WTC11 (cell line): Measurements from ENCODE around the gene PKNOX1. TPM values are rescaled to one million over a fixed set of nuclear protein-coding genes. Genes with fewer than 3 reads are reported as not detected.
"Not testable (repeated sequence)": the region's sequence is repeated elsewhere in the genome, so short reads cannot be mapped to it uniquely, and the experiment has no call there.

Experiments
- ATAC-seq: fragments of 200-7000 bp; cut with Tn5 transposase; 2 replicates; pipeline ENCODE4 v1.10.0; 2021; ENCODE audit warnings: mild to moderate bottlenecking, moderate library complexity
- CTCF ChIA-PET: fragments of 300-600 bp; sonication (Branson Sonifier 250); formaldehyde crosslinking; loops from one replicate; lab custom pipeline; 2021; ENCODE audit warnings: antibody characterized with exemption; lab: Charles Lee
- POLR2A ChIA-PET: fragments of 350-600 bp; sonication (Branson Sonifier 250); formaldehyde crosslinking; loops from one replicate; lab custom pipeline; 2021; ENCODE audit warnings: antibody characterized with exemption; lab: Charles Lee
- DNase-seq: peaks from one replicate; pipeline ENCODE4 v3.0.0; 2021; ENCODE audit warnings: low spot score
- H3K27ac Mint-ChIP-seq: 2 replicates; pipeline ENCODE4 v1.8.0; 2021; ENCODE audit warnings: mixed read lengths
- H3K27me3 Mint-ChIP-seq: 2 replicates; pipeline ENCODE4 v1.8.0; 2021; ENCODE audit warnings: low read depth, mild to moderate bottlenecking, moderate library complexity, mixed read lengths
- H3K36me3 Mint-ChIP-seq: 2 replicates; pipeline ENCODE4 v1.8.0; 2021; ENCODE audit warnings: mixed read lengths
- H3K4me1 Mint-ChIP-seq: 2 replicates; pipeline ENCODE4 v1.8.0; 2022; ENCODE audit warnings: mixed read lengths
- H3K4me3 Mint-ChIP-seq: 2 replicates; pipeline ENCODE4 v1.8.0; 2021; ENCODE audit warnings: mild to moderate bottlenecking, moderate library complexity, mixed read lengths
- H3K9me3 Mint-ChIP-seq: 2 replicates; pipeline ENCODE4 v1.8.0; 2021; ENCODE audit warnings: mixed read lengths
- total RNA-seq: library from RNA; stranded (reverse); gene quantifications from 3 replicates; pipeline ENCODE4 v1.2.3, GENCODE V29; 2021

The PKNOX1 gene
- total RNA-seq, 1 experiment from 2014 or later: 23.0 TPM

DNA sequence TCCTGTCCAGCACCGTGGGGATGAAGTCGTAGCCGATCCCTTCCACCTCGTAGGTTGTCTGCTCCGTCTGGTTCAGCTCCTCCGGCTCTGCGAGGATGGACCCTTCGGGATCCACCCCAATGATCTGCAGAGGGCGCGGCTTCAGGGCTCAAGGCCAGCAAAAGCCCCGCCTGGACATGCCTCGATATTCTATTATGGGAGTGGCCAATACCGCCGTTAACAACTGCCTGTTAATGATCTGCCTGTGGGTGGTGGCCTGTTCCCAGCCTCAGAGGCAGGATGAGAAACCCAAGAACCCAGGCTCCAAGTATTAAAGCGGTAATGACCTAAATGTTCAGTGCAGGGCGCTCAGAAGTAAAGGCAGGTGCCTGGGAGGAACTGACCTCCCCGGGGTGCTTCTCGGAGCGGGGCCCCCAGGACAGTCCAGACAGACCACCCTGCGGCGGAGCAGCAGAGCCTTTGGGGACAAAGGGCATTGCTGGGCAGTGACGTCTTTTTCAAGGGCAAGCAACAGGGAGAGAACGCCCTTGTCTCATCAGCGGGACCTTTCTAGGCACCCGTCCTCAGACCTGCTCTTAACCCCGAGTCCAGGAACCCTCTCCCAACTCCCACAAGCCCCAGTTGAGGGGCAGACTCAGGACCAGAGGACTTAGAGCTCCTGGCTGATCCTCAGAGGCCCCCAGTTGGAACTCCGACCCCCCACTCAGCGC, 88.7 kb downstream of the PKNOX1 start:
- H3K27ac Mint-ChIP-seq, CTCF ChIA-PET, DNase-seq, H3K27me3 Mint-ChIP-seq, H3K4me1 Mint-ChIP-seq, H3K4me3 Mint-ChIP-seq, H3K36me3 Mint-ChIP-seq, ATAC-seq, POLR2A ChIA-PET, H3K9me3 Mint-ChIP-seq: not testable (repeated sequence)

DNA sequence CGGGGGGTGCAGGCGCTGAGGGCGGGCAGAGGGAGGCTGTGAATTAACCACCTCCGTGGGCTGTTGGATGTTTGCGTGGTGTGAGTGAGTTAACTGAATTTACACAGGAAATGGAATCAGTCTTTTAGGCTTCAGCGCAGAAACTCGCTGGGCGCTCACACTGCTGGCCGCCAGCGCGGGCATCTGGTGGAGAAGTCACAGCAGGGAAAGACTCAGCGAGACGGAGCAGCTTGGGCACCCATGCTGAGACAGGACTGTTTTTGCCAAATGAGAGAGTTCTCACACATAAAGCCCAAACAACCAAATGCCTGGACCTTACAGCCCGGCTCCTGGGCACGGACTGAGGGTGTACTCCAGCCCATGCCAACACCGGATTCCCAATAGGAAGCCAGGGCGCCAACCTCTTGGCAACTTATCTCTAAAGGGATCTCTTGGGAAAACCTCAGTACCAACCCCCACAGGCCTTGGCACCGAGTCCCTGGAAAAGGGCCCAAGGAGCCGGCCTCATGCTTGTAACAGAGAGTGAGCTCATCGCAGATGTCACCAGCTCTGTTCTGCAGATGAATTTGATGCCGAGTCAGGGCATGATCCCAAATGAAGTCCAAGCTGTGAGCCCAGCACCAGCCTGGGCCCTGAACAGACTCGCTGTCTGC, 90.0 kb downstream of the PKNOX1 start:
- H3K4me3 Mint-ChIP-seq, DNase-seq, H3K27ac Mint-ChIP-seq, H3K36me3 Mint-ChIP-seq, ATAC-seq, POLR2A ChIA-PET, H3K27me3 Mint-ChIP-seq, H3K9me3 Mint-ChIP-seq, H3K4me1 Mint-ChIP-seq, CTCF ChIA-PET: not testable (repeated sequence)

GRCh38 chr21:43065991-43066390, 91.6 kb downstream of the PKNOX1 start:
- H3K4me3 Mint-ChIP-seq, H3K4me1 Mint-ChIP-seq, POLR2A ChIA-PET, CTCF ChIA-PET, H3K36me3 Mint-ChIP-seq, H3K27me3 Mint-ChIP-seq, H3K27ac Mint-ChIP-seq, DNase-seq, H3K9me3 Mint-ChIP-seq, ATAC-seq: not testable (repeated sequence)

DNA sequence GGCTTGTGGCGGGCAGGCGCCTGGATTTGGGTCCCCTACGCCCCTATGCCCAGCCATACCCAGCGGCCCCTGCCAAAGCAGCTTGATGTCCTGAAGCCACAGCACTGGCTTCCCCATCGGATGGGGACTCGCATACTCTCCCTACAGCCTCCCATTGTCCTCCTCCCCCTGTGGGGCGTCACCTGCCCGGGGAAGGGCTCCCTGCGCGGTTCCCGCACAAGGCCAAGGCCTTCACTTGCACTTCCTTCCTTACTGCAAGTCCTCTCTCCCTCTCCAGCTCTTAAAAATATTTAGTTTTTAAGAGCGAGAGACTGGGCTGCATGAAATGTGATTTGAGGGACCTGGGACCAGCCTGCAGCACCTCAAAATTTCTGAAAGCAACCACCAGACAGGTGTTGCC, 92.3 kb downstream of the PKNOX1 start:
- CTCF ChIA-PET, H3K27me3 Mint-ChIP-seq, H3K36me3 Mint-ChIP-seq, DNase-seq, H3K27ac Mint-ChIP-seq, POLR2A ChIA-PET, H3K4me1 Mint-ChIP-seq, H3K9me3 Mint-ChIP-seq, H3K4me3 Mint-ChIP-seq: not testable (repeated sequence)
- 0 out of 2 replicates have a peak, but pooled peaks have one; percentile 14 for ATAC-seq

GRCh38 chr21:43068065-43068464, 93.7 kb downstream of the PKNOX1 start:
- CTCF ChIA-PET, POLR2A ChIA-PET, H3K9me3 Mint-ChIP-seq, H3K27me3 Mint-ChIP-seq, H3K27ac Mint-ChIP-seq, H3K4me3 Mint-ChIP-seq, DNase-seq, H3K36me3 Mint-ChIP-seq, H3K4me1 Mint-ChIP-seq, ATAC-seq: not testable (repeated sequence)

- DNase-seq, H3K36me3 Mint-ChIP-seq, H3K4me3 Mint-ChIP-seq, H3K9me3 Mint-ChIP-seq, H3K27me3 Mint-ChIP-seq, ATAC-seq, CTCF ChIA-PET, H3K27ac Mint-ChIP-seq, POLR2A ChIA-PET, H3K4me1 Mint-ChIP-seq: not testable (repeated sequence)
These were observed 95.3 kb downstream of the PKNOX1 start for GRCh38 chr21:43069682-43070081.

DNA sequence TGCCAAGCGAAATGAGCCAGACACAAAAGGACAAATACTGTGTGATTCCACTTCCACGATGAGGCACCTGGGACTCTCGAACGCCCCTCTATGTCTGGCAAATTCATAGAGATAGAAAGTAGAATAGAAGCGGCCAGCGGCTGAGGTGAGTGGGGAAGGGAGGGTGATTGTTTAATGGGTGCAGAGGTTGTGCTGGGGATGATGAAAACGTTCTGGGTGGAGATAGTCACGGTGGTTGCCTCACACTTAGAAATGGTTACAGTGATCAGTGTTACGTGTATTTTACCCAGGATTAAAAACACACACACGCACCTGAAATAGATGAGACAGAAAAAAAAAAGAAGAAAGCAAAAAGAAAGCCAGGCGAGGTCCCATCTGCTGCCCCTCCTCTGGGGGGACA, 98.4 kb downstream of the PKNOX1 start:
- H3K27ac Mint-ChIP-seq, H3K27me3 Mint-ChIP-seq, ATAC-seq, H3K4me1 Mint-ChIP-seq, H3K9me3 Mint-ChIP-seq, DNase-seq, H3K36me3 Mint-ChIP-seq, POLR2A ChIA-PET, H3K4me3 Mint-ChIP-seq, CTCF ChIA-PET: not testable (repeated sequence)

GRCh38 chr21:43074401-43075169, 100.2 kb downstream of the PKNOX1 start:
- H3K4me1 Mint-ChIP-seq, H3K36me3 Mint-ChIP-seq, POLR2A ChIA-PET, DNase-seq, H3K27me3 Mint-ChIP-seq, H3K27ac Mint-ChIP-seq, H3K4me3 Mint-ChIP-seq, CTCF ChIA-PET, ATAC-seq, H3K9me3 Mint-ChIP-seq: not testable (repeated sequence)

DNA sequence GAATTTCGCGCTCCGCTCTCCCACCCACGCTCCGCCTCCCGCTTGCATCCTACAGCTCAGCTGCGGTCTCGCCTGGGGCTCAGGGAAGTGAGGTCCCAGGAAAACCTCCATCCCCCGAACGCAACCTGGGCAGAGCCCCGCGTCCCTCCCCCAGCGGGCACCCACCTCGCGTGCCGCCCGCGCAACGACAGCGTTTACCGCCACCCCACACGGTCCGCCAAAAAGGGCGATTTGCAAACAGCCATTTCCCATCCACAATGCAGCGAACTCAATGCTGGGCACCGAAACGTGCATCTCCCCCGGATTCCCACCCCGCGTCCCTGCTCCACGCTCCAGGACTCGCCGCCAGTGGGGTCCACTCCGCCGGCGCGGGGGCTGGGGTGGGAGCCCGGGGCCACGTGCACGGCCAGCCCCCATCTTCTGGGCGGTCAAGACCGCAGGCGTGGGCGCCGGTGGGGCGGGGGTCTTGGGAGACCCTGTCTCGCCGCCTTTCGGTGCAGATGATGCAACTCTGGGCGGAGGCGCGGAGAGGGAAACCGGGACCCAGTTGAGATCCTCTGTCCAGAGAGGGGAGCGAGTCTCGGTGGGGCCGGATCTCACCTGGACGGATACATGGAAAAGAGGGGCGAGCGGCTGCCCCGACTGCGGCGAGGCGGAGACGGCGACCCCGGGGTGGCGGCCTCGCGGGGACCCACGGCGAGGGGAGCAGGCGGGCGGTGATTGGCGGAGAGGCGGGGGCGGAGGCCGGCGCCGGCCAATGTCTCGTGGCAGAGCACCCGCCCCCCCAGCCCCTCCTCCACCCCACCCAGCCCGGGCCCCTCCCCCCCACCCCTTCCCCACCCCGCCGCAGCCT, 101.0 kb downstream of the PKNOX1 start, which contains the start of gene CBS:
CBS (minus strand) TSS at position 666 of the 853 bp plus-strand sequence. CDS start 3,642 bp downstream, outside the sequence.
- POLR2A ChIA-PET, DNase-seq: not testable (repeated sequence)

GRCh38 chr21:43076023-43076637, 101.8 kb downstream of the PKNOX1 start:
- POLR2A ChIA-PET, H3K27me3 Mint-ChIP-seq, H3K9me3 Mint-ChIP-seq, DNase-seq, H3K4me3 Mint-ChIP-seq, H3K36me3 Mint-ChIP-seq, H3K27ac Mint-ChIP-seq, CTCF ChIA-PET, H3K4me1 Mint-ChIP-seq: not testable (repeated sequence)
- peak; percentile 10 for ATAC-seq

More for the DNA sequence above, 101.0 kb downstream of the PKNOX1 start, which contains the start of gene CBS:
- H3K27me3 Mint-ChIP-seq, H3K4me1 Mint-ChIP-seq, H3K9me3 Mint-ChIP-seq, H3K36me3 Mint-ChIP-seq, H3K27ac Mint-ChIP-seq, H3K4me3 Mint-ChIP-seq, CTCF ChIA-PET: not testable (repeated sequence)
- ATAC-seq: peak; percentile 21

DNA sequence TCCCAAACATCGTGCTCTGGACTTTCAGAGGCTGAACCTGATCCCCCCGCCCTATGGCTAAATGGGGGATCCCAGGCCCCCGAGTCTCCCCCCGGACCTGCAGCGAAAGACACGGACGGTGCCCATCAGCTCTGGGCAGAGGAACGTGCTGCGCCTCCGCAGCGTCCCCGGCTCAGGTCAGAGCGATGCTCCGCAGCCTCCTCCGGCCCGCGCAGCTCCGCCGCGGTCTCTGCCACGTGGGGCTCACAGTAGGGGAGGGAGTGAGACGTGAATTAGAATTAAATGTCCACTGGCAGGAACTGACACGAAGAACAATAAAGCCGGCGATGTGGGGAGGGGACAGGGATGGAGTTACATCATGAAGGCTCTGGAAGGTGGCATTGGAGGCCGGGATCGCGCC, 102.3 kb downstream of the PKNOX1 start:
- peak; percentile 13 for ATAC-seq
- H3K36me3 Mint-ChIP-seq, H3K4me1 Mint-ChIP-seq, H3K27ac Mint-ChIP-seq, H3K27me3 Mint-ChIP-seq, H3K9me3 Mint-ChIP-seq, DNase-seq, POLR2A ChIA-PET, CTCF ChIA-PET, H3K4me3 Mint-ChIP-seq: not testable (repeated sequence)
